Measurements from ENCODE around the gene CCDC70.

- TF ChIP-seq CTCF (IDR thresholded peaks at IDR 0.05; ENCODE audit: low read length) (no peak), EZH2 (optimal IDR thresholded peaks at IDR 0.05; ENCODE audit: low read depth, low read length) (no peak), EZH2phosphoT487 (IDR thresholded peaks at IDR 0.05; ENCODE audit: low read length) (no peak)
Measured at GRCh38 chr13:51823359-51823758, 38.4 kb upstream of the CCDC70 start.
